ENCODE results near the gene MED29.

The MED29 gene

DNA sequence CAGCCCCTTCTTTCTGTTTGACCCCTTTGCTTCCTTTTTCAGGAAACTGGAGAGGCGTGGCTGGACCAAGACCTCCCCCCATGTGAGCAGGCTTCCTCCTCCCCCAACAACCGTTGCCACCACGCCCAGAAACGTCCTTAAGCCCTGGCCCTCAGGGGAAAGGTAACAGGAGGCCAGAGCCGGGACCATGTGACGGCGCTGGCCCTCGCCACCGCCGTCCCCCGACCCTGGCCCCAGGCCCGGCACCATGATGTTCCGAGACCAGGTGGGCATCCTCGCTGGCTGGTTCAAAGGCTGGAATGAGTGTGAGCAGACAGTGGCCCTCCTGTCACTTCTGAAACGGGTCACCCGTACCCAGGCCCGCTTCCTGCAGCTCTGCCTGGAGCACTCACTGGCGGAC is 34.5 kb upstream of the MED29 start:
- H3K4me3 ChIP-seq (ENCODE audit: control insufficient read depth, low read depth, low read length) = no peak overlapping the region
- no peak for DNase-seq (ENCODE audit: low read depth)
- TF ChIP-seq, protein P1, sequence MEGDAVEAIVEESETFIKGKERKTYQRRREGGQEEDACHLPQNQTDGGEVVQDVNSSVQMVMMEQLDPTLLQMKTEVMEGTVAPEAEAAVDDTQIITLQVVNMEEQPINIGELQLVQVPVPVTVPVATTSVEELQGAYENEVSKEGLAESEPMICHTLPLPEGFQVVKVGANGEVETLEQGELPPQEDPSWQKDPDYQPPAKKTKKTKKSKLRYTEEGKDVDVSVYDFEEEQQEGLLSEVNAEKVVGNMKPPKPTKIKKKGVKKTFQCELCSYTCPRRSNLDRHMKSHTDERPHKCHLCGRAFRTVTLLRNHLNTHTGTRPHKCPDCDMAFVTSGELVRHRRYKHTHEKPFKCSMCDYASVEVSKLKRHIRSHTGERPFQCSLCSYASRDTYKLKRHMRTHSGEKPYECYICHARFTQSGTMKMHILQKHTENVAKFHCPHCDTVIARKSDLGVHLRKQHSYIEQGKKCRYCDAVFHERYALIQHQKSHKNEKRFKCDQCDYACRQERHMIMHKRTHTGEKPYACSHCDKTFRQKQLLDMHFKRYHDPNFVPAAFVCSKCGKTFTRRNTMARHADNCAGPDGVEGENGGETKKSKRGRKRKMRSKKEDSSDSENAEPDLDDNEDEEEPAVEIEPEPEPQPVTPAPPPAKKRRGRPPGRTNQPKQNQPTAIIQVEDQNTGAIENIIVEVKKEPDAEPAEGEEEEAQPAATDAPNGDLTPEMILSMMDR (IDR thresholded peaks at IDR 0.05; ENCODE audit: control insufficient read depth, insufficient read depth, low read depth, low read length, missing control alignments) = no peak

DNA sequence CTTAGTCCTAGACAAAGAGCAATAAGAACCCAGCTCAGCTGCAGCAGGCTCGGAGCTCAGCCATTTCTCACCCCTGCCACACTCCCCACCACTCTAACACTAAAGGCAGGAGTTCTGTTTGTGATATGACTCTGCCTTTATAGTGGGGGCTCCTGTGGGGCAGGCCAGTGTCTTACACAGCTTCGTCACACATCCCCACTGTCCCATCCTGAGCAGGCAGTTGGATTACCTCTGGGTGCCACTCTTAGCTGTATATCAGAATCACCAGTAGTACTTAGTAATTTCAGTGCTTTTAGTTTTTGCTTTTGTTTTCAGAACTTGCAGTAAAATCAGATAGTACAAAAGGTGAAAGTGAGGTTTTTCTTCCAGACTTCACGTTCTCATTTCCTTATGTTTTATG is 32.2 kb upstream of the MED29 start:
- H3K4me3 ChIP-seq (ENCODE audit: control insufficient read depth, low read depth, low read length) = no peak overlapping the region
- DNase-seq (ENCODE audit: low read depth) = no peak
- TF ChIP-seq, protein P1 (IDR thresholded peaks at IDR 0.05; ENCODE audit: control insufficient read depth, insufficient read depth, low read depth, low read length, missing control alignments) = no peak

DNA sequence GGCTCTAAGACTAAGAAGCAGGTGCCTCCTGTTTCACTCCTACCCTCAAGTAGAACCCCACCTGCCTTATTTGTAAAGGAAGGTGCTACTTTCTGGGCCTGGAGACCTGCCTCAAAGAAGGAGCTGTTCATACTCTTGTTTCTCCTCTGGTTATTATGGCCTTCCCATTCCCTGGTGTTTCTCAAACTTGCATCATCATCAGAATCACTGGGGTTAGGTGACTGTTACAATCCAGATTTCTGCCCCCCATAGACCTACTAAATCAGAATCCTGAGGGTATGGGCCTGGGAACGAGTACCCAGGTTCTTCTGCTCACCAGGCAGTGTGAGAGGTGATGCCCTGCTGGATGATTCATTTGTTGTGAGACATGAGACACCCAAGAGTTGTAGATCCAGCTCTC is 30.6 kb upstream of the MED29 start:
- DNase-seq (ENCODE audit: low read depth) = no peak
- no peak overlapping the region for H3K4me3 ChIP-seq (ENCODE audit: control insufficient read depth, low read depth, low read length)
- TF ChIP-seq, protein P1 (IDR thresholded peaks at IDR 0.05; ENCODE audit: control insufficient read depth, insufficient read depth, low read depth, low read length, missing control alignments) = no peak

DNA sequence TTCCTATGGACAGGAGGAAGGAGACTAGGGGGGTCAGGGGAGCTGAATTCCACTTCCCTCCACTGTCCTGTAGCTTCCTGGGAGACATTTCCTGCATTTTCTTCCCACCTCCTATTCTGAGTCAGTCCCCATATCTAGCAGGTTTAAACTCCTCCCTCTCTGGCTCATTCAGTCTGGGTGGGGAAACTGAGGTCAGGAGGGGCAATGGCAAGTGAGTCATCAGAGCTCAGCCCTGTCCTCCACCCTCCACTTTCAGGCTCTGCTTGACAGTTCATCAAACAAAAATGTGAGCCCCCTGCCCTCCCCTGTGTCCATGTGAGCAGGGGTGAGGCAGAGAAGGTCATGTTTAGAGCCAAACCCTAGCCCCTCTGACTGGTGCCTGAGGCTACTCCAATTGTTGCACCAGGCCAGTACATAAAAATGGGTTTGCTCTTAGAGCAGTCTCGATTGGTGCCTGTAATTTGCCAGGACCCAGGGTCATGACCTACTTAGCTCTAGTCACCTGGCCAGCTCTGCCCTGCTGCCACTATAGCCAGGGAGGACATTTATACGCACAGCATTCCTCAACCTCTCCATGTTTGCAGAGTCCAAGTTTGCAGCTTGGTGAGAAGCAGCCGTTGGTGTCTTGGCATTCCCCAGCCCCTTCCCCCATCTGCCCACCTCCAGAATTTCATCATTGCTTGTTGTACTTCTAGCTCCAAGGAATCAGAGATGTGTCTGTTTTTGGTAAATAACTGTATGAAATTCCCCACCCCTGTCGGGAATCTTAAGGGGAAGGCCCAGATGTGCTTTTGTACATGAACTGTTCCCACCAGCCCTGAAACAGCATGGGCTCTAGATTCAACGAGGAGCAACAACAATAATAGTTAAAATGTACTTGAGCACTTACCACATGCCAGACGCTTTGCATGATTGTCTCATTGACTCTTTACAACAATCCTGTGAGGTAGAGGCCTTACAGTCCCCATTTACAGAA is 28.2 kb upstream of the MED29 start:
- TF ChIP-seq, protein P1 (IDR thresholded peaks at IDR 0.05; ENCODE audit: control insufficient read depth, insufficient read depth, low read depth, low read length, missing control alignments) = no peak
- peak; percentile 38 for DNase-seq (ENCODE audit: low read depth)
- H3K4me3 ChIP-seq (ENCODE audit: control insufficient read depth, low read depth, low read length) = no peak overlapping the region

DNA sequence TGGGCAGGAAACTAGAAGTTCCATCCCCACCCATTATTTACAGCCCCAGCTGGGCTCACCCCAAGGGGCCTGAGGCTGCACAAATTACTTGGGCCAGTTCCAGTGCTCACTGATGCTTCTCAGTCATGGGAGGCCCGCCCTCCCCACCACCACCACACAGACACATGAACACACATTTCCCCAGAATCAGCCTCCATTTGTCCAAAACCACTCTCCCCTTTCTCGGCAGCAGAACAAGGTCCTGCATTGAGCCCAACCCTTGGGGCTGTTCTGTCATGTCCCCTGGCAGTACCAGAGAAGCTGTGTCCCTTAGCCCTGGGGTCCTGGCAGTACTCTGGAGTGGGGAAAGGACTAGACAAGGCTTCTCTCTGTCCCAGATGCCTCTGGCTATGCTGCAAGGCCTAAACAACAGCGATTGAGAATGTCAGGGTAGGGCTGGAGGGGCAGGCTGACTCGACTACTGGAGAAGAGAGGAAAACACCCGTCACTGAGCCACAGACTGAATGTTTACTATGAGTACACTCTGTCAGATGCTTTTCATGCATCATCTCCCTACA is 27.2 kb upstream of the MED29 start:
- no peak for DNase-seq (ENCODE audit: low read depth)
- TF ChIP-seq, protein P1 (IDR thresholded peaks at IDR 0.05; ENCODE audit: control insufficient read depth, insufficient read depth, low read depth, low read length, missing control alignments) = no peak
- no peak overlapping the region for H3K4me3 ChIP-seq (ENCODE audit: control insufficient read depth, low read depth, low read length)

DNA sequence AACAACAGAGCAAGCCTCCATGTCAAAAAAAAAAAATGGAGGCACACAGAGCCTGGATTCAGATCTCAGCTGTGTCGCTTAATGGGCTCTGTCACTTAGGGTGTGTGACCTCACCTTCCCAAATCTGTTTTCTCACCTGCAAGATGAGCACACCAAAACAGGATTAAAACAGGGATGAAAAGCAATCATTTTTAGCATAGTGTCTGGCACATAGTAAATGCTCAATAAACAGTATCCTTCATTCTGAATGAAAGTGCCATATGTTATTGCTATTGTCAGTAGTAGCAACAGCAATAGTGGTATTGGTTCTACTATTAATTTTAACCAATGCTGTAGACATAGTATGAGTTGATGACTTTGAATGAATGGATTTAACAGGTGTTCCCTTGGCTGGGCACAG is 25.6 kb upstream of the MED29 start:
- no peak overlapping the region for H3K4me3 ChIP-seq (ENCODE audit: control insufficient read depth, low read depth, low read length)
- no peak for DNase-seq (ENCODE audit: low read depth)
- TF ChIP-seq, protein P1 (IDR thresholded peaks at IDR 0.05; ENCODE audit: control insufficient read depth, insufficient read depth, low read depth, low read length, missing control alignments) = no peak

Data from AG09309 (cell line).